ENCODE data around the gene MCOLN3.

GRCh38 chr1:85058311-85058710 is 10.0 kb upstream of the MCOLN3 start:
- TF ChIP-seq CTCF (IDR thresholded peaks at IDR 0.05; ENCODE audit: low read depth, low read length), result no peak
- TF ChIP-seq POLR2A (IDR thresholded peaks at IDR 0.05; ENCODE audit: extremely low read depth, insufficient read length), result no peak
